IgD-negative memory B cell (primary cell): Measurements from ENCODE around the gene ANKS1A. TPM values are rescaled to one million over a fixed set of nuclear protein-coding genes. Genes with fewer than 3 reads are reported as not detected.

Experiments used
- H3K27ac Mint-ChIP-seq, 3 donors: one replicate each; pipeline ENCODE4 v1.8.0; 2020 to 2022; ENCODE audit warnings: mild to moderate bottlenecking in 3 of 3, mixed read lengths in 3 of 3, moderate library complexity in 1 of 3
- H3K27me3 Mint-ChIP-seq: one replicate; pipeline ENCODE4 v1.8.0; 2021; ENCODE audit warnings: mixed read lengths
- H3K36me3 Mint-ChIP-seq: one replicate; pipeline ENCODE4 v1.8.0; 2020; ENCODE audit warnings: mild to moderate bottlenecking, mixed read lengths
- H3K4me1 Mint-ChIP-seq, 3 donors: one replicate each; pipeline ENCODE4 v1.8.0; 2020 to 2022; ENCODE audit warnings: mixed read lengths in 3 of 3, mild to moderate bottlenecking in 1 of 3
- H3K4me3 Mint-ChIP-seq, 4 donors: one replicate each; pipeline ENCODE4 v1.8.0; 2020 to 2022; ENCODE audit warnings: mild to moderate bottlenecking in 4 of 4, mixed read lengths in 4 of 4, moderate library complexity in 3 of 4
- H3K9me3 Mint-ChIP-seq, 3 donors: one replicate each; pipeline ENCODE4 v1.8.0; 2020 to 2021; ENCODE audit warnings: mixed read lengths in 3 of 3, mild to moderate bottlenecking in 1 of 3
- polyA plus RNA-seq: library from polyadenylated mRNA; unstranded; fragments of 300-500 nt; fragmentation: Illumina TruSeq; gene quantifications from one replicate; pipeline ENCODE4 v1.2.3, GENCODE V29; 2021

The ANKS1A gene
- polyA plus RNA-seq, 1 donor from 2014 or later: 3.3 TPM

DNA sequence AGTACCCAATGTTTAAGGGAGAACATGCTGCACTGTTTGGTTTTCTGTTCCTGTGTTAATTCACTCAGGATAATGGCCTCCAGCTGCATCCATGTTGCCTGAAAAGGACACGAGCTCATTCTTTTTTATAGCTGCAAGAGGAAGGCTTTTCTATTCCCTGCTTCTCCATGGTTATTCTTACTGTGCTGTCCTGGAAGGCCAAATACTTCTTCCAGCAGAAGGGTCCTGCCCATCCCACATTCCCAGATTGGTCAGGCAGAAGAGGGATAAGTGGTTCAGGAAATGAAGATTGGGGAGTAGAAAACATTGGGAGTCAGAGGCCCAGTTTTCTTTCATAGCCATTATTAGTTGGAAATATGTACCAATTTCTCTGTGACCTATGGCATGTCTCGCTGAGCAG, 129.7 kb downstream of the ANKS1A start:
- Mint-ChIP-seq H3K9me3 (no peaks in the 10 kb centered on the region), H3K4me1 (no peaks in the 10 kb centered on the region), H3K4me3 (no peak overlapping the region), H3K36me3 (peaks cover 16% of the 10 kb centered on the region), H3K27me3 (no peaks in the 10 kb centered on the region), H3K27ac (peak overlapping the region in 1 of 3 donors; percentile 33)

DNA sequence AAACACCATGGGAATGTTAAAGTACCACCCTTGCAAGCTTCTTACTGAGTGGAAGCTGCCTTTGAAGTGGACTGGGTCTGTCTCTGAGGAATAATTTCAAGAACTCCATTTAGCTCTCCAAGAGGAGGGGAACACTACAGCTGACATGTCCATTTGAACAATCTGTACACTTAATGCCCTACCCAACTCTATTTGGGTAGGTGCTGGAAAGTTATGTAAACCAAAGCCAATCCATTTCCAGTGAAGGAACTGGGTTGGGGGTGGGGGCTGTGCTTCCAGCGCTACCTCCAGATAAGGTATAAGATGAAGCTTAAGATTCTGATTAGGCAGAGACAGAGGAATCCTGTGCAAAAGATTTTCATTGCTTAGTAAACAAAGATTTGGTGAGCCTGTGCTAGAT, 130.1 kb downstream of the ANKS1A start:
- H3K9me3 Mint-ChIP-seq: no peaks in the 10 kb centered on the region
- no peak overlapping the region for H3K4me3 Mint-ChIP-seq
- no peak overlapping the region for H3K27ac Mint-ChIP-seq
- H3K36me3 Mint-ChIP-seq: peaks cover 16% of the 10 kb centered on the region
- no peaks in the 10 kb centered on the region for H3K4me1 Mint-ChIP-seq
- H3K27me3 Mint-ChIP-seq: no peaks in the 10 kb centered on the region

DNA sequence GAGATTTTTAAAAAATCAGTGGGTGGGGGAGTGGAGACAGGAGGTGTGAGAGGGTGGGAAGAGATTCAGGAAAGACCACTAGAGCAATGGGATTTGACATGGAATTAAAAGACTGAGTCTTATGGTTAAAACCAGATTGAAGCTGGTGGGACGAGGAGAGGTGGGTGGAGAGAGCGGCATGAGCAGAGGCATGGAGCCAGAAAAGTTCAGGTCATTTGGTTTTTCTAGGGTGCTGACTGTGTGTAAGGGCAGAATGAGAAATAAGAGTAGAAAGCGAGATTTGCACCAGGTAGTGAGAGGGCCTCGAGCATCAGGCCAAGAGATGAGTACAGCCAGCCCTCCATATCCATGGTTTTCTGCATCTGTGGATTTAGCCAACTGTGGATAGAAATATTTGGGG, 130.8 kb downstream of the ANKS1A start:
- no peaks in the 10 kb centered on the region for H3K9me3 Mint-ChIP-seq
- no peaks in the 10 kb centered on the region for H3K27me3 Mint-ChIP-seq
- H3K27ac Mint-ChIP-seq: no peak overlapping the region
- no peaks in the 10 kb centered on the region for H3K4me1 Mint-ChIP-seq
- H3K4me3 Mint-ChIP-seq: no peak overlapping the region
- peaks cover 16% of the 10 kb centered on the region for H3K36me3 Mint-ChIP-seq

DNA sequence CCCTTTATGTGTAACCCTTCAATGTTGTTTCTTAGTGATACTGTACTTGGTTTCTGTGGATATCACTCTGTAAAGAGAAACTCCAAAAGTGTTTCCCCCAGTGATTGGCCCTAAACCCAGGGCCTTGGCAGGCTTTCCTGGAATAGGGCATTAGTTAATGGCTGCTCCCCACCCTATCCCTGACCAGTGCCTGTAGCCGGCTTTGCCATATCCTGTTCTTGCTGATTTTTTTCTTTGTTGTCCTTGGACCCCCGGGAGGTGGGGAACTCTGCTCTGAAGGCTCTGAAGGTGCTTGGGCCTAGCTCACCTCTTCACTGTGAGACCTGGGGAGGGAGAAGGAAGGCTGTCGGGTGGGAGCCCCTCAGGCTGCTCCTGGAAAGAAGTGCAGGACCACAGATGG, 131.9 kb downstream of the ANKS1A start:
- H3K27ac Mint-ChIP-seq: no peak overlapping the region
- no peak overlapping the region for H3K4me3 Mint-ChIP-seq
- H3K36me3 Mint-ChIP-seq: peaks cover 19% of the 10 kb centered on the region
- no peaks in the 10 kb centered on the region for H3K4me1 Mint-ChIP-seq
- no peaks in the 10 kb centered on the region for H3K27me3 Mint-ChIP-seq
- H3K9me3 Mint-ChIP-seq: no peaks in the 10 kb centered on the region

DNA sequence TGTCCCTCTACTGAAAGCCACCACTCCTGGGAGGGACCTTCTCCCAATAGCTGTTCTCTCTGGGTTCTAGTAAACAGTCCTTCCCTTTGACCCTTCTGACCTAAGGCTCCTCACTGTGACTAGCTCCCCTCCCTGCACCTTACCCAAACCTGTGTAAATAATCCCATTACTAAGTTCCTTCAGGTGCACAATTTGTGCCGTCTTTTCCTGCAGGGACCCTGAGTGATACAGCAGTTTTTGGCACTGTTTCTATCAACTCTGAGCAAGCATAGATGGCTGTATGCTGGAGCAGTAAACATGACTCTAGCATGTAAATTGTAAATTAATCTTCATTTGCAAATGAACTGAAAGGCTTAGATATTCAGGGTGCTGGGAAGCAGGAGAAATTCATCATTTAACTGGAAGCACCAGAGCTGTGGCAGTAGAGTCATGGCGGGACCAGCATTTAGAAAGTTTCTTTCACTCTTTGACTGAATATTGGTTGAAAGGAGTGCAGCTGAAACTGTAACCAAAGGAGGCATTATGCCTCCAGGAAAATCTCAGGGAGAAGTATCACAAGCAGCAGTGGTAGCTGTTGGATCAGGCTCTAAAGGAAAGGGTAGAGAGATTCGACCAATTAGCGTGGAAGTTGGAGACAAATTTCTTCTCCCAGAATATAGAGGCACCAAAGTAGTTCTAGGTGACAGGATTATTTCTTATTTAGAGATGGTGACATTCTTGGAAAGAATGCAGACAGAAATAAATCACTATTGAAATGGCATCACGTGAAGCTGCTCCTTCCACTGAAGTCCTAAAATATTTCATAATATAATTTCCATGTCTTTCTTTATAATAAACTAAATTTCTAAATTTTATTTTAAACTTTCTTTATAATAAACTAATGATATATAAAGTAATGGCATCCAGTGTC, 134.3 kb downstream of the ANKS1A start:
- no peak overlapping the region for H3K27ac Mint-ChIP-seq
- H3K36me3 Mint-ChIP-seq: peaks cover 14% of the 10 kb centered on the region
- H3K4me3 Mint-ChIP-seq: no peak overlapping the region
- no peaks in the 10 kb centered on the region for H3K27me3 Mint-ChIP-seq
- H3K9me3 Mint-ChIP-seq: no peaks in the 10 kb centered on the region
- H3K4me1 Mint-ChIP-seq: no peaks in the 10 kb centered on the region

DNA sequence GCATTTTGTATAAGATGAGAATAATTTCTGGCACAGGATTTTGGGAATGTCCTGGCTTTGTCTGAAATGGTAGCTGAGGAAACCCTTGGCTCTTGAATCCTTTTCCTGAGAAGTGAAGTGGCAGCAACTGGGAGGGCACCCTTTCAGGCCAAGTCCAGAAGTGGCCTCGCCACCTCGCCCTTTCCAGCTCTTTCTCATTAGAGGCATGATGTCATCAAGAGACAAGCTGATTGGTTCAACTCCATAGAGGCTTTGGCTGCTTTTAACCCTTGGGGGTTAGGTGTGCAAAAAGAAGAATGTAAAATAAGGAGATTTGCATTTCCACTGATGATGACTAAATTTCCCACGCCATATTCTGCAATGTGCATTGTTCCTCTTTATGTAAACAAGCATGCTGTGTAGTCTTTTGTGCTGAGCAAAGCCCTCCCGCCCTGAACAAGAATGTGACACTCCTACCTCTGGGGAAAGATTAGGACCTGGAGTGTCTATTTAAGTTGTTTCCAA, 135.5 kb downstream of the ANKS1A start:
- no peak overlapping the region for H3K27ac Mint-ChIP-seq
- H3K4me3 Mint-ChIP-seq: no peak overlapping the region
- no peaks in the 10 kb centered on the region for H3K27me3 Mint-ChIP-seq
- H3K36me3 Mint-ChIP-seq: peaks cover 9% of the 10 kb centered on the region
- no peaks in the 10 kb centered on the region for H3K4me1 Mint-ChIP-seq
- H3K9me3 Mint-ChIP-seq: no peaks in the 10 kb centered on the region

DNA sequence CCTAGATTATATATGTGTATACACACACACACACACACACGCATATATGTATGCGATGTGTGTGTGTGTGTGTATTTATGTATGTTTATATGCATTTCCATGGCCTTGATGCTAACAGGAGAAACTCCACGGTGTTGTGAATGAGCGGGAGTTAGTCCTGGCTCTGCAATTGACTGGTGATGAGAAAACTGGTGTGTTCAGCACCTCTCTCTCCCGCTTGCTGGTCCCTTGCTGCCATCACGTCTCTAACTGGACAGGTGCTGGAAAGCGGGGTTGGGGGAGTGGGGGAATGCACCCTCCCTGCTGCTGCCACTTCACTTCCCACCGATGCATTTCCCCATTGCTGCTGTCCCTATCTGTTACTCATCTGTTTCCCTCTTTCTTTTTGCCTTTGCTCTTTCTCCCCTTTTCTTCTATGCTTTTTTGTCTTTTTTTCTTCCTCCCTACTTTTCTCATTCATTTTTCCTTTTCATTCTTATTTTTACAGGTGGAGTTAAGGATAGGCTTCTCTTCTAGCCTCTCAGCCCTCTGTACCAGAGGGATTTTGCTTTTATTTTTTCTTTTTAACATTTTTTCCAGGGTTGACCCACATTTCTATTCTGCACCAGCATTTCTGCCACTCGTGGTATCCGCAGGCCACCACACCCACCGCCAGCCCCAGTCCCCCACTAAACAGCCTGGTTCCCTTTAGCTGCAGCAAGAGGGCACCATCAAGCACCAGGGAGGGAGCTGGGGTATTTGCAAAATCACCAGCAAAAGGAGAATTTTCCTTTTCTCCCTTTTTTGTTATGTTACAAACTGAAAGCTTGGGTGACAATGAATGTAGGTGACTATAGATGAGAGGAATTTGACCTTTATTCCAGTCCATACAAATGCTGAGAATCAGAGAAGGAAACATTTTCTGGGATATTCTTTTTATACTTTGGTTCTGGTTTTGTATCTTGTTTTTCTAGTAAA, 136.5 kb downstream of the ANKS1A start:
- Mint-ChIP-seq H3K27ac (no peak overlapping the region), H3K27me3 (no peaks in the 10 kb centered on the region), H3K4me3 (no peak overlapping the region), H3K9me3 (no peaks in the 10 kb centered on the region), H3K36me3 (peaks cover 4% of the 10 kb centered on the region), H3K4me1 (no peaks in the 10 kb centered on the region)

DNA sequence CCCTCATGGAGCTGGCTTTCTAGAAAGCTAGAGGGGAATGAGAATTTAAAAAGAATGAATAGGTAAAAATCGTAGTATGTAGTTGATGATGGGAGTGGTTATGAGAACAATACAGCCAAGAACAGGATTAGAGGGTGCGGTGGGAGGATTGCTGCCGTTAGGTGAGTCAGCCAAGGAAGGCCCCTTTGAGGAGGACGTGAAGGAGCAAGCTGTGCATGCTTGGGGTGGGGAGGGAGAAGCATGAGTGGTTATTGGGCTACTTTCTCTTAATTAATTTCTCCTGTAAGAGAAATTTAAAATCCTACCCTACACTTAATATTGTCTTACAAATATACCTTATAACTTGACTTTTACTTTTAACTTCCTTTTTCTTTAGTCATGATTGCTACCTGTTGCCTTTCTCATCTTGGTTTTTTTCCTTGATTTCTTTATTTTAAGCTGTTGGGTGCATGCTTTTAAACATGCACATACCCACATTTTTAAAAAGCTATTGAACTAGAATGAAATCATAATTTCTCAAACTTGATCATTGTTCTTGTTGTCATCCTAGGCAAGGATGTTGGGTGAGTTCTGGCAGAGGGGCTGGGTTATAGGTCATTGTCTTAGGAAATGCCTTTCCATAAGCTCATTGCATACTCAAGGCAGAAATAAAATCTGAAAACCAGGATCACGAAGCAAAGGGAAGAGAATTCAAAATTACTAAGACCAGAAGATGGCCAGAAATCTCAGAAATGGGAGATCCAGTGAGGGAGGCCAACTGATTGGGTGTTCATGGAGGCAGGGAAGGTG, 137.6 kb downstream of the ANKS1A start:
- H3K4me1 Mint-ChIP-seq: no peaks in the 10 kb centered on the region
- H3K4me3 Mint-ChIP-seq: no peak overlapping the region
- no peak overlapping the region for H3K27ac Mint-ChIP-seq
- no peaks in the 10 kb centered on the region for H3K9me3 Mint-ChIP-seq
- H3K36me3 Mint-ChIP-seq: peaks cover 3% of the 10 kb centered on the region
- no peaks in the 10 kb centered on the region for H3K27me3 Mint-ChIP-seq

DNA sequence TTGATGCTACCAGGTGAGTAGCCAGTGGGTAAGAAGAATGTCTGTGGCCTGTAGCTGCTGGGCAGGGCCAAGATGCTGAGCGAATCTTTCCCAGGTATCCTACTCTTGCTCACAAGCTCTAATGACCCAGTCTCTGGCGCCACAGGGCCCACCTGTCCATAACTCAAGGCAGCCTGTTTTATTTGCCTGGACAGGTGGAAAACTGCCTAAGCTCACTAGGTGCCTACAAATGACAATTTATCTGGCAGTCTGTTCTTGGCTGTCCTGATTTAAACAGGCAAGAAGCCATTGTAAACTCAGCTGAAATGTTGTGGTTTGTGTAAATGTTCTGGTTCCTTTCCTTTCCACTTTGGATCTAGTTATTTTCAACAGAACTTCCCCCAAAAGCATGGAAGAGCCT, 138.8 kb downstream of the ANKS1A start:
- Mint-ChIP-seq H3K36me3 (peaks cover 5% of the 10 kb centered on the region), H3K4me3 (no peak overlapping the region), H3K27me3 (no peaks in the 10 kb centered on the region), H3K9me3 (no peaks in the 10 kb centered on the region), H3K4me1 (no peaks in the 10 kb centered on the region), H3K27ac (no peak overlapping the region)

DNA sequence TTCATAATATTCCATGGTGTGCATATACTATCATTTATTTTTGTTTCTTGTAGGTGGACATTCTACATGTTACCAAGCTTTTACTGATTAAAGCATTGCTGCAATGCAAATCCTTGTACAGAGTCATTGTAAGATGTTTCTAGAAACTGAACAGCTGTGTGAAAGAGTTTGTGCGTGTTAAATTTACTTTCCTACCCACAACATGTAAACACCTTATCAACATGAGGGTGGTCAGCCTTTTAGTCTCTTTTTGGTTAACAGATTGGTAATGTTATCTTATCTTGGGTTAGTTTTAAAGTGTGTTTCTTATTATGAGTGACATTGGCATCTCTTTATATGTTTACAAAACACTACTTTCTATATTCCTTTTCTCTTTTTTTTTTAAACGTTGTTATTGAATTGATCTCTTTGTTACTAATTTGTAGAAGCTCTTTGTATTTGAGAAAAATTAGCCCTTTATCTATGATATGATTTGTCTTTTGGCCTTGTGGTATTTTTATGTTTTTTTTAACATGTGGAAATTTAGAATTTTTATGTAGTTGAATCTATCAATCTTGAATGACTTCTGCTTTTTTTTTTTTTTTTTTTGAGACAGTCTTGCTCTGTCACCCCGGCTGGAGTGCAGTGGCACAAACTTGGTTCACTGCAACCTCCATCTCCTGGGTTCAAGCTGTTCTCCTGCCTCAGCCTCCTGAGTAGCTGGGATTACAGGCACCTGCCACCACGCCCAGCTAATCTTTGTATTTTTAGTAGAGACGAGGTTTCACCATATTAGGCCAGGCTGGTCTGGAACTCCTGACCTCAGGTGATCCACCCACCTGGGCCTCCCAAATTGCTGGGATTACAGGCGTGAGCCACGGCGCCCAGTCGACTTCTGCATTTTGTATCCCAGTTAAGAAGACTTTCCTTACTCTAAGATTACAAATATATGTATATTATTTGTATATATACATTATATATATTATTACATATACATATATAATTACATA, 140.0 kb downstream of the ANKS1A start:
- peak overlapping the region in 1 of 3 donors; percentile 32 for H3K27ac Mint-ChIP-seq
- H3K36me3 Mint-ChIP-seq: peaks cover 5% of the 10 kb centered on the region
- no peaks in the 10 kb centered on the region for H3K9me3 Mint-ChIP-seq
- no peaks in the 10 kb centered on the region for H3K4me1 Mint-ChIP-seq
- no peak overlapping the region for H3K4me3 Mint-ChIP-seq
- H3K27me3 Mint-ChIP-seq: no peaks in the 10 kb centered on the region

DNA sequence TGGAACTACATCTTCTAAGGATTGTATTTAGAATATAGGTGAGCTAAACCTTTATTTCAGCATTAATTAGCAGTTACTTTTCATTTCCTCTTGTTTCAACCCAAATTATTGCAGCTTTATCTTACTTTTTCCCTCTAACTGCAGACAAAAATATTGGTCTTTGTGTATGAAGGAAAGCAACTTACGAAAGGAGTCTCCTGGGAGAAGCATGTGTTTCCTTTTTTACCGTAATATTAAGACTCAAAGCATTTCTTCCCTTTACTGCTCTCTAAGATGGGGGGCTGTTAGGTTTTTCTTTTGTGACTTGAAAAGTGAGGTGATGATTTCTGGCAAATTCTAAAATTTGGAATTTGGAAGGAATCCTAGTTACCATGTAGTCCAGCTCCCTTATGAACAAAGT, 141.0 kb downstream of the ANKS1A start:
- H3K9me3 Mint-ChIP-seq: no peaks in the 10 kb centered on the region
- no peak overlapping the region for H3K27ac Mint-ChIP-seq
- peaks cover 5% of the 10 kb centered on the region for H3K36me3 Mint-ChIP-seq
- H3K27me3 Mint-ChIP-seq: no peaks in the 10 kb centered on the region
- H3K4me1 Mint-ChIP-seq: peaks cover 0 to 2% (median 1%) of the 10 kb centered on the region in 3 donors
- no peak overlapping the region for H3K4me3 Mint-ChIP-seq

DNA sequence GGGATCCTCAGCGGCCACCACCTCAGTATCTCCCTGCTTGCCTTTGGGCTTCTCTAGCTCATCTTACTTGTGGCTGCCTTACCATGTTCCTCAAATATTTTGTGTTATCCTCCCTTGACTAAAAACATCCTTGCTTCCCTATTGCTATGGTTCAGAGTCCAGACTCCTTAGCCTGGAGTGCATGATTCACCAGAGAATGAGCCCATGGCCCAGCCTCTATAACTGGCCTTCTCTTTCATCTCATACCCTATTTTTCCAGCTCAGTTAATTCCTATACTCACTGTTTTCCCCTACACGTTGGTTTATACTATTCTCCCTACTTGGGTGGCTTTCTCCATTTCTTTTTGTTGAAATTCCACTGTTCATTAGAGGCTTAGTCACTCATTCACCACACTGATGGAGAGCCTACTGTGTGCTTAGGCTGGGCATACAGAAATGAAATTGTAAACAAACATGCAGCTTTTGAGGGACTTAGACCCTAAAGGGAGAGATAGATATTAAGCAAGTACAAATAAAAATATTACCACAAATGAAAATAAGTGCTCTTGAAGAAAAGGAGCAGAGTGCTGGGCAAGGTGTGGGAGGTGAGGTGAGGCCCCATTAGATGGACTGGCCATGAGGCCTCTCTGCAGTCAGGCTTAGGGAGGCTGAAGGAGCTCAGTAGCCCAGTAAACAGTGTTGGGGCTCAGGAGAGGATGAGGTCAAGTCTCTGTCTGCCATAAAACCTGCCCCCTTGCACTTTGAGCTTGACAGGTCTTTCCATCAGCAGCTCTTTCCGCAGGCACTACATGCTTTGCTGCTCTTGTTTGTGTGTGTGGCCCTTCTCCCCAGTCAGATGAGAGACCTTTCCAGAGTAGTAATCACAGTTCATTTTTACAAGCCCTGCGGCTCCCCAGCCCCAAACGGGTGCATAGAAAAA, 142.8 kb downstream of the ANKS1A start:
- Mint-ChIP-seq H3K27ac (peak overlapping the region in 1 of 3 donors; percentile 16), H3K4me1 (peaks cover 0 to 2% (median 1%) of the 10 kb centered on the region in 3 donors), H3K4me3 (no peak overlapping the region), H3K27me3 (no peaks in the 10 kb centered on the region), H3K9me3 (no peaks in the 10 kb centered on the region), H3K36me3 (peaks cover 2% of the 10 kb centered on the region)

DNA sequence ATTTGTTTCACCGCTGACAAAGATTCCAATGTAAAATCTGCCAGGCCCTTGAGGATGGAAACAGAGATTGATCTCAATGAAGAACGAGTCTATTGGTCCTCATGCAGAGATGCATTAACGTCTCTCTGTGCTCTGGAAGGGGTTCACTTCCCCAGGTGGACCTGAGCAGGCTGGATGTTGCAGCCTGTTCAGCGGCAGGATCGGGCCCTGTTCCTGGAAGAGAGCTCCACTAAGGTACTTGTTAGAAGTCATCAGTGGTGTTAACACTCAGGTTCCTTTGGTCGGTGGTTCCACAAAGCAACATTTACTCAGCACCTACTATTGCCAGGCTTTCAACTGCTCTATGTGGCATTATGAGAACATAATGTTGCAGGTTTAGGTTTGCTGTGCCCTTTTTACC, 144.6 kb downstream of the ANKS1A start:
- Mint-ChIP-seq H3K27ac (no peak overlapping the region), H3K4me3 (no peak overlapping the region), H3K4me1 (peaks cover 0 to 2% (median 1%) of the 10 kb centered on the region in 3 donors), H3K27me3 (no peaks in the 10 kb centered on the region), H3K36me3 (peaks cover 2% of the 10 kb centered on the region), H3K9me3 (no peaks in the 10 kb centered on the region)
